Measurements from ENCODE around the gene SIN3A. TPM values are rescaled to one million over a fixed set of nuclear protein-coding genes. Genes with fewer than 3 reads are reported as not detected.

The SIN3A gene
- total and polyA plus RNA-seq, 2 of the 4 experiments (the other 2 are of a cell fraction) = 21.2 to 31.5 TPM

DNA sequence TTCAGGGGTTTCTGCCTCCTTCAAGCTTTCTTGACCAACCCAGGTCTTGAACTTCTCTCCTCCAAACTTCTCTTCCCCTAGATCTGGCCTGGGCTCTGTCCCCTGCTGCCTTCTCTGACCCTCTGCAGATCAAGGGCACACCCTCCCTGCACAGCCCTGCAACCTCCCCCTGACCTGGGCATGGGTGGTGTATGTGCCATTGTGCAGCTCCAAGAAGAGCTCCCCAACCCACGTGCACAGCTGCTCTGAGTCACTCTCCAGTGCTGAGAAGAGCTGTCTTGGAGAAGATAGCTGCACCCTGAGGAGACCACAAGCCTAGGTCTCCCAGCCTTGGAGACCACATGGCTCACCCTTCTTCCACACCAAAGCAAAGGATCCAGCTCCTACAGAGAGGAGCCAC is 91.1 kb downstream of the SIN3A start:
- Histone ChIP-seq H3K27ac (ENCODE audit: insufficient read depth, low read length) (no peak overlapping the region), H2BK20ac (ENCODE audit: low read depth, low read length) (no peak overlapping the region), H3K4me1 (ENCODE audit: control insufficient read depth, insufficient read depth, low read length) (no peaks in the 10 kb centered on the region), H3K27me3 (ENCODE audit: control insufficient read depth, insufficient read depth, low read length) (no peaks in the 10 kb centered on the region), H4K91ac (ENCODE audit: insufficient read depth, low read depth, low read length) (no peak overlapping the region), H4K5ac (ENCODE audit: low read depth, low read length) (no peak overlapping the region), H2BK5ac (ENCODE audit: low read depth, low read length, poor library complexity, severe bottlenecking) (no peak overlapping the region), H3K18ac (ENCODE audit: low read depth, low read length) (no peak overlapping the region), H2AFZ (replicated peaks; ENCODE audit: low read length, poor library complexity) (no peak overlapping the region), H2BK120ac (ENCODE audit: low read depth, low read length) (no peak overlapping the region), H2AK5ac (ENCODE audit: low read depth, low read length) (no peak overlapping the region), H2AK9ac (replicated peaks; ENCODE audit: low read depth, low read length, poor library complexity) (no peak overlapping the region), H3K9ac (ENCODE audit: low read depth, low read length) (no peak overlapping the region), H4K20me1 (ENCODE audit: insufficient read depth, low read length) (peaks cover 4% of the 10 kb centered on the region; the same call in 1 of the 2 replicates), H3K9me1 (ENCODE audit: insufficient read depth, low read length) (no peaks in the 10 kb centered on the region; the same call in 1 of the 2 replicates), H3K4ac (ENCODE audit: low read depth, low read length) (no peak overlapping the region), H3K4me2 (ENCODE audit: low read depth, low read length) (no peak overlapping the region), H3K56ac (ENCODE audit: extremely low read depth, insufficient read depth, low read length) (no peak overlapping the region), H4K8ac (ENCODE audit: low read depth in 2 of 2, low read length in 2 of 2) (no peak overlapping the region), H2BK15ac (ENCODE audit: low read depth, low read length) (no peak overlapping the region), H3K36me3 (ENCODE audit: control insufficient read depth, insufficient read depth, low read length) (peaks cover 72% of the 10 kb centered on the region), H3K4me3 (ENCODE audit: insufficient read depth, low read depth, low read length) (no peak overlapping the region), H3K23ac (ENCODE audit: low read depth, low read length) (no peak overlapping the region), H3K9me3 (ENCODE audit: control insufficient read depth, insufficient read depth, low read length) (no peaks in the 10 kb centered on the region), H3K14ac (replicated peaks; ENCODE audit: low read depth, low read length) (no peak overlapping the region), H3K79me1 (ENCODE audit: low read depth in 1 of 2, low read length in 2 of 2) (peaks cover 0 to 8% of the 10 kb centered on the region in 2 experiments; a peak in 1 of 4 replicates)
- no peak for TF ChIP-seq NFE2L2 (IDR thresholded peaks at IDR 0.05; ENCODE audit: low read depth, low read length)
- no peak for TF ChIP-seq RCOR1 (IDR thresholded peaks at IDR 0.05; ENCODE audit: insufficient replicate concordance, low read length)
- TF ChIP-seq CHD1 (IDR thresholded peaks at IDR 0.05; ENCODE audit: low read depth, low read length) = no peak
- TF ChIP-seq MXI1 (IDR thresholded peaks at IDR 0.05; ENCODE audit: borderline replicate concordance, low read depth, low read length) = no peak
- TF ChIP-seq RAD21 (IDR thresholded peaks at IDR 0.05; ENCODE audit: low read length) = no peak
- ATAC-seq (ENCODE audit: low read depth) = peak; percentile 19; the same call in 1 of the 2 replicates
- WGBS, 2 experiments (ENCODE audit: extremely low coverage in 2 of 2, insufficient read length in 1 of 2) = no CpG with 5 or more reads among the region's 1 CpG
- DNase-seq = no peak
- CTCF ChIA-PET = no interaction called here
- dilution Hi-C loops (cut with HindIII; ENCODE audit: low sequenced_read_pairs, unreplicated experiment) (no loop called here), intact Hi-C loops (cut with micrococcal nuclease) (no loop called here), in situ Hi-C loops (cut with MboI; ENCODE audit: low sequenced_read_pairs) (no loop called here)
- POLR2A ChIA-PET (ENCODE audit: unreplicated experiment) = no interaction called here
- BruUV-seq (replicated peaks) = no TSS peak

Measured in IMR-90 (cell line).